Brain microvascular endothelial cell (primary cell): Measurements from ENCODE around the gene CA6.

ENCODE experiments used
- DNase-seq: peaks from one replicate; pipeline ENCODE4 v3.0.0-alpha.2; 2020
- H3K27ac ChIP-seq: fragments of 250-450 bp; sonication (Bioruptor Pico); 2 replicates; pipeline ENCODE4 v1.5.1; 2020; ENCODE audit warnings: mild to moderate bottlenecking, moderate library complexity
- H3K27me3 ChIP-seq: fragments of 250-450 bp; sonication (Bioruptor Pico); replicated peaks from 2 replicates; pipeline ENCODE4 v1.5.1; 2020; ENCODE audit warnings: mild to moderate bottlenecking
- H3K36me3 ChIP-seq: fragments of 250-450 bp; sonication (Bioruptor Pico); replicated peaks from 2 replicates; pipeline ENCODE4 v1.5.1; 2020; ENCODE audit warnings: mild to moderate bottlenecking
- H3K4me3 ChIP-seq: 2 replicates; pipeline ENCODE4 v1.5.1; 2011; ENCODE audit warnings: low read depth, mild to moderate bottlenecking, control low read depth, low read length, moderate library complexity
- CTCF ChIP-seq: IDR thresholded peaks from 2 replicates; pipeline ENCODE4 v1.5.1; 2011; ENCODE audit warnings: low read depth, mild to moderate bottlenecking, moderate library complexity, low read length, control low read depth, inconsistent platforms; ENCODE audit errors: missing control alignments
- in situ Hi-C: cut with HindIII; loops from 2 replicates; pipeline ENCODE4 v1.10.0; 2017; ENCODE audit warnings: low sequenced_read_pairs, low pct_ligation_motif_present

CA6 gene

DNA sequence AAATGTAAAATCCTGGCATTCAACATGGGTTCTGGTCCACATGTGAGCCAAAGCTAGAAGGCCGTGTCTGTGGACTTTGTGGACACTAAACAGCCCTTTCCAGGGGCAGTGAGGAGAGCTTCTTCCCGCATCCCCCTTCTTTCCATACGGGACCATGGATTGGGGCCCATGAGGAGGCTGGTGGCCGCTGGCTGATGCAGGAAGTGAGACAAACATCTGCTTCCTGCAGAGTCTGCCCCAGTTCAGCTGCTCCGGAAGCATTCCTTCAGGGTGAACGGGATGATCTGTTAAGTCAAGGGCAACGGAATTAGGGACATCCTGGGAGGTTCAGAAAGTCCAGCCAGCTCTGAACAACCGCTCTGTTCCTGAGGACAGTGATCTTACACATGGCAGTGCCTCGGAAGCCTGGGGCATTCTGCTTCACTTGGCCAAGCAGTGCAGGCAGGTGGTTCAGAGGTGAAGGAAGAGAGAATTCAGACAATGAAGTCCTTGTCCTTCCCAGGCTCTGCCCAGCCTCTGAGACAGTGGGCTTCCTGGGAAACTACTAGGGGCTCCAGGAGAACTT lies 1.5 kb downstream of the CA6 start:
- in situ Hi-C loops, result no loop called here
- Histone ChIP-seq H3K27me3 (no peaks in the 10 kb centered on the region), H3K4me3 (no peak overlapping the region), H3K36me3 (no peaks in the 10 kb centered on the region), H3K27ac (no peak overlapping the region)
- no peak for DNase-seq
- no peak for TF ChIP-seq CTCF

GRCh38 chr1:8950309-8950708 lies 4.6 kb downstream of the CA6 start:
- no peak for TF ChIP-seq CTCF
- Histone ChIP-seq H3K27me3 (no peaks in the 10 kb centered on the region), H3K27ac (no peak overlapping the region), H3K4me3 (no peak overlapping the region), H3K36me3 (no peaks in the 10 kb centered on the region)
- DNase-seq, result no peak
- in situ Hi-C loops, result no loop called here

DNA sequence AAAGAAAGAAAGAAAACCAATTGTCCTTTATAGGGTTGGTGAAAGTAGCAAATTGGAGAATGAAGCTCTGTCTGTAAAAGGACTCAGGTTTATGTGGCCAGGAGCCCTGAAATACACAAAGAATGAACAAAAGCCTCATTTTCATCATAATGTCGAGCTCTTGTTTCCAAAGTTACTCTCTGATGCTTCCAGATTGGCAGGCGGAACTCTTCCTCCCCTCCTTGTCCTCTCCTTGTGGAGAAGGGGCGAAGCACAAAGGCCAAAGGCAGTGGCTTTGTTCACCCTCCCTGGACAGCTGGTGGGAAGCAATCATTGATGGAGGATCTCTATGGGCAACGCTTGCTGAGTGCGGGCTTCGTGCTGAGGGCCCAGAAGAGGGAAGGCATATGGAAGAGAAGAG lies 5.6 kb downstream of the CA6 start:
- in situ Hi-C loops, result no loop called here
- no peak for DNase-seq
- H3K4me3 ChIP-seq, result no peak overlapping the region
- no peak overlapping the region for H3K27ac ChIP-seq
- H3K36me3 ChIP-seq, result no peaks in the 10 kb centered on the region
- no peaks in the 10 kb centered on the region for H3K27me3 ChIP-seq
- no peak for TF ChIP-seq CTCF

- Histone ChIP-seq H3K36me3 (no peaks in the 10 kb centered on the region), H3K27ac (no peak overlapping the region), H3K27me3 (no peaks in the 10 kb centered on the region), H3K4me3 (no peak overlapping the region)
- no peak for TF ChIP-seq CTCF
- no peak for DNase-seq
- in situ Hi-C loops, result no loop called here
Observed at GRCh38 chr1:8955406-8955805, 9.7 kb downstream of the CA6 start.

DNA sequence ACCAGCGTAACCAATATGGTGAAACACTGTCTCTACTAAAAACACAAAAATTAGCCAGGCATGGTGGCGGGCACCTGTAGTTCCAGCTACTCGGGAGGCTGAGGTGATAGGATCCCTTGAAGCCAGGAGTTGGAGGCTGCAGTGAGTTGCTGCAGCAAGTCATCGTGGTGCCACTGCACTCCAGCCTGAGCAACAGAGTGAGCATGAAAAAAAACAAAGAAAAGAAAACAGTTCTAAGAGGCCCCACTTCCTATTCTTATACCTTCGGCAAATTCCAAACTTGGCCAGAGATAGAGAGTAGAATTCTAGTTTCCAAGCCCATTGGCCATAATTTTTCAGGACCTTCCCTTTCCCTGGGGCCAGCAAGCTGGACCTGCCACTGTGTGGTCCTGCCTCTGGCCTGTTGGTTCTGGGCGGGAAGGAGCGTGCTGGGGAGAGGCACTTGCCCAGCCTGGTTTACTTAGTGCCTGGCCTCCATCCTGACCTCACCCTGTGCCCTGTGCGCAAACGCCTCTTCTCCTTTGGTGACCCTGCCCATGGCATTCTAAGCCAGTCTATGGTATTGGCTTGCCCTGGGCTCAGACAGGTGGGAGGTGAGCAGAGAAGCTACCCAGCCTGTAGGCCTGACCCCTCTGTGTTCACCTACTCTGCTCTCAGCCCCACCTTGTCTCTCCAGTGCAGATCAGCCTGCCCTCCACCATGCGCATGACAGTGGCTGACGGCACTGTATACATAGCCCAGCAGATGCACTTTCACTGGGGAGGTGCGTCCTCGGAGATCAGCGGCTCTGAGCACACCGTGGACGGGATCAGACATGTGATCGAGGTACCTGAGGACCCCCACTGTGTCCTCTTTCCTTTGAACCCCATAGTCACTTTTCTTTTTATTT lies 11.0 kb downstream of the CA6 start:
- Histone ChIP-seq H3K4me3 (no peak overlapping the region), H3K27me3 (no peaks in the 10 kb centered on the region), H3K36me3 (no peaks in the 10 kb centered on the region), H3K27ac (no peak overlapping the region)
- TF ChIP-seq CTCF, result no peak
- no peak for DNase-seq
- in situ Hi-C loops, result no loop called here
